Stimulated activated CD4-positive, alpha-beta T cell treated with anti-CD3 and anti-CD28 coated beads, TNF-alpha, amount 100 ng/mL, for 24 hours (primary cell): ENCODE data around the gene HINFP.
"Not testable (repeated sequence)": the region's sequence is repeated elsewhere in the genome, so short reads cannot be mapped to it uniquely, and the experiment has no call there.

ENCODE experiments used
- DNase-seq, 3 experiments: peaks; one replicate each; pipeline ENCODE4 v3.0.0-alpha.2; 2020; ENCODE audit warnings: low read depth in 3 of 3

The HINFP gene

GRCh38 chr11:119155733-119156492, 34.5 kb downstream of the HINFP start:
- no peak for DNase-seq

GRCh38 chr11:119156496-119156895, 35.1 kb downstream of the HINFP start:
- DNase-seq: no peak

GRCh38 chr11:119157063-119157462, 35.7 kb downstream of the HINFP start:
- no peak for DNase-seq

- no peak for DNase-seq
Observed at GRCh38 chr11:119158467-119158866, 37.1 kb downstream of the HINFP start.

GRCh38 chr11:119160151-119160550, 38.8 kb downstream of the HINFP start:
- no peak for DNase-seq

- no peak for DNase-seq
Observed at GRCh38 chr11:119161871-119162270, 40.5 kb downstream of the HINFP start.

- DNase-seq: no peak
Observed at GRCh38 chr11:119166368-119167076, 45.1 kb downstream of the HINFP start.

- DNase-seq: not testable (repeated sequence)
Observed at GRCh38 chr11:119167077-119167458, 45.7 kb downstream of the HINFP start.

- no peak for DNase-seq
Observed at GRCh38 chr11:119167933-119168332, 46.6 kb downstream of the HINFP start.

GRCh38 chr11:119168471-119169281, 47.3 kb downstream of the HINFP start, which contains the start of gene NLRX1:
NLRX1 (plus strand) TSS chr11:119168725; CDS start chr11:119171404, 2,679 bp downstream.
- DNase-seq: peak; percentile 74 to 86 (median 76)

- DNase-seq: peak in 2 of 3 experiments; percentile 15 to 47
Observed at GRCh38 chr11:119169282-119169719, 47.9 kb downstream of the HINFP start.

GRCh38 chr11:119172513-119172912, 51.1 kb downstream of the HINFP start:
- no peak for DNase-seq

- no peak for DNase-seq
Observed at GRCh38 chr11:119173453-119173852, 52.1 kb downstream of the HINFP start.

GRCh38 chr11:119175493-119176077, 54.2 kb downstream of the HINFP start:
- no peak for DNase-seq

GRCh38 chr11:119178166-119178680, 56.8 kb downstream of the HINFP start:
- no peak for DNase-seq

GRCh38 chr11:119179342-119179741, 58.0 kb downstream of the HINFP start:
- DNase-seq: no peak

GRCh38 chr11:119179983-119180382, 58.6 kb downstream of the HINFP start:
- DNase-seq: no peak

GRCh38 chr11:119180729-119181676, 59.6 kb downstream of the HINFP start:
- DNase-seq: no peak

GRCh38 chr11:119181677-119182412, 60.5 kb downstream of the HINFP start:
- no peak for DNase-seq

GRCh38 chr11:119184399-119184798, 63.0 kb downstream of the HINFP start:
- DNase-seq: not testable (repeated sequence)
